HUES6 (cell line): ENCODE results near the gene RBM48.
"Not testable (repeated sequence)": the region's sequence is repeated elsewhere in the genome, so short reads cannot be mapped to it uniquely, and the experiment has no call there.

Experiments used
- H3K27ac ChIP-seq: 2 replicates; pipeline ENCODE4 v1.7.0; 2013; ENCODE audit warnings: low read depth, mild to moderate bottlenecking, low read length, inconsistent platforms
- H3K27me3 ChIP-seq: 2 replicates; pipeline ENCODE4 v1.6.1; 2013; ENCODE audit warnings: low read length; ENCODE audit not compliant: control insufficient read depth, insufficient read depth
- H3K36me3 ChIP-seq: 2 replicates; pipeline ENCODE4 v1.6.1; 2013; ENCODE audit warnings: low read length; ENCODE audit not compliant: control insufficient read depth, insufficient read depth
- H3K4me1 ChIP-seq: 2 replicates; pipeline ENCODE4 v1.6.1; 2013; ENCODE audit warnings: low read length; ENCODE audit not compliant: control insufficient read depth, insufficient read depth
- H3K4me3 ChIP-seq: 2 replicates; pipeline ENCODE4 v1.5.1; 2013; ENCODE audit warnings: low read depth, low read length
- H3K9ac ChIP-seq: one replicate; pipeline ENCODE4 v1.6.1; 2013; ENCODE audit warnings: mild to moderate bottlenecking, low read length
- H3K9me3 ChIP-seq: 2 replicates; pipeline ENCODE4 v1.6.1; 2013; ENCODE audit warnings: low read depth, low read length; ENCODE audit not compliant: control insufficient read depth, insufficient read depth

The RBM48 gene

DNA sequence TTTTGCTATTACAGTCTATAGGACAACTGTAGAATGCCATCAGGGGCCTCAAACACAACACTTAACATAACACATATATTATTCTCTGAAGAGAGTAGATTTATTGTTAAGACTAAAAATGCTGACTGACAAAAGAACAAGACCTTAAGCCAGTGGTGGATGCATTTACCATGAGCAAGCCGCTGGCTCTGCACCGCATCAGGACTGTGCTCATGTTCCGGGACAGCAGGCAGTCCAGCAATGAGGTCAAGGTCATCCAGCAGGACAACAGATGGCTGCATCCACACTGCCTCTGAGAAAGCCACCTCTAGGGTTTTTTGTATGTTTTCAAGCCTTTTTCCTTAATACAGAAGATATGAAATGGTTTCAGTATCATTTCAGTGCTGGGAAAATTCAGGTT, 24.0 kb upstream of the RBM48 start:
- Histone ChIP-seq H3K27ac (no peak overlapping the region), H3K4me3 (no peak overlapping the region), H3K27me3 (no peaks in the 10 kb centered on the region), H3K4me1 (no peaks in the 10 kb centered on the region), H3K9ac (no peak overlapping the region), H3K36me3 (peaks cover 74% of the 10 kb centered on the region), H3K9me3 (no peaks in the 10 kb centered on the region)

DNA sequence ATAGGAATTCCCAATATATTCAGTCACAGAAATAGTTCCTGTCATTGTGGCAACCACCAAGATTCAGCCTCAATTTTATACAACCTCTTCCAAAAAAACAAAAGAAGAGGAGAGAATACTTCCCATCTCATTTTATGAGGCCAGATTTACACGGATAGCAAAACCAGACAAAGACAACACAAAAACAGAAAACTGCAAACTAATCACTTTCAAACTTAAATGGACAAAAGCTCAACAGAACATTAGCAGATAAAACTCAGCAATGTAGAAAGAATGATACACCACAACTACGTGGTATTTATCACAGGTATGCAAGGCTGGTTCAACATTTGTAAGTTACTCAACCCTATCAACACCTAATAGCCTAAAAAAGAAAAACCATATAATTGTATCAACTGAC, 22.2 kb upstream of the RBM48 start:
- no peaks in the 10 kb centered on the region for H3K9me3 ChIP-seq
- H3K4me1 ChIP-seq = no peaks in the 10 kb centered on the region
- H3K27ac ChIP-seq = no peak overlapping the region
- no peaks in the 10 kb centered on the region for H3K27me3 ChIP-seq
- no peak overlapping the region for H3K4me3 ChIP-seq
- H3K36me3 ChIP-seq = peaks cover 58% of the 10 kb centered on the region
- no peak overlapping the region for H3K9ac ChIP-seq

DNA sequence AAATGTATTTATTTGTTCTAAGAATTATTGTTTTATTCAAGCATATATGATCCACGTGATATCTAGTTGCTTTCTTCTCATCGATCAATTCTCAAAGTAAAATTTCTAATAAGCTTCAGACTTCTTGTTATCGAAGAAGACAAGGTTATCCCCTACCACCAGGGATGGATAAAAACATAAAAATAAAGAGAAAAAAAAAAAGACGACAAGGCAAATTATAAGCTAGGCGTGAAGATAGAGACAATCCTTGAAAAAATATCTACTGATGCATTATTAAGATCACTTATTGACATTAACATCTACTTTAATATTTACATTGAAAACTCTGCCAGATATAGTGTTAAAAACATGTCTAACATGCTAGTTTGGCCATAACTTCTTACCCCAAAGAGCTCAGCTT, 19.6 kb upstream of the RBM48 start:
- Histone ChIP-seq H3K27ac (no peak overlapping the region), H3K4me3 (no peak overlapping the region), H3K27me3 (no peaks in the 10 kb centered on the region), H3K9ac (no peak overlapping the region), H3K36me3 (peaks cover 48% of the 10 kb centered on the region), H3K4me1 (no peaks in the 10 kb centered on the region), H3K9me3 (no peaks in the 10 kb centered on the region)

DNA sequence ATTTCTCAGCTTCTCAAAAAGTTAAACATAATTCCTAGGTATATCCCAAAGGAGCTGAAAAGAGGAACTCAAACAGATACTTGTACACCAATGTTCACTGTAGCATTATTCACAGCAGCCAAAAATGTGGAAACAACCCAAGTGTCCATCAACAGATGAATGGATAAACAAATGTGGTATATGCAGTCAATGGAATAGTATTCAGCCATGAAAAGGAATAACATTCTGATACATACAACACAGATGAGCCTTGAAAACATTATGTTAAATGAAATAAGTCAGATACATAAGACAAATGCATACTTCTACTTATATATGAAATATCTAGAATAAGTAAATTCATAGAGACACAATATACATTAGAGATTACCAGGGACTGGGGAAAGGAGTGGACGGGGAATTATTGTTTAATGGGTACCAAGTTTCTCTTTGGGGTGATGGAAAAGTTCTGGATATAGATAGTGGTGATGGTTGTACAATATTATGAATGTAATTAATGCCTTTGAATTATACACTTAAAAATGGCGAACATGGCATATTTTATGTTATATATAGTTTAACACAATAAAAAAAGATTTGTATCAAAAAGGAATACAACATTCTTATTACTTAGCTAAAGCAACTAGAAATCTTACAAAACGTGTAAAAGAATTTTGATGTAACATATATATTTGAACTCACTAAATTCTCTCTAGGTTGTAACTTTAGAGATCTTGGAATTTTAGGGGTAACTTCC, 15.3 kb upstream of the RBM48 start:
- Histone ChIP-seq H3K4me3 (no peak overlapping the region), H3K9me3 (no peaks in the 10 kb centered on the region), H3K9ac (no peak overlapping the region), H3K27me3 (no peaks in the 10 kb centered on the region), H3K36me3 (peaks cover 45% of the 10 kb centered on the region), H3K27ac (no peak overlapping the region), H3K4me1 (no peaks in the 10 kb centered on the region)

DNA sequence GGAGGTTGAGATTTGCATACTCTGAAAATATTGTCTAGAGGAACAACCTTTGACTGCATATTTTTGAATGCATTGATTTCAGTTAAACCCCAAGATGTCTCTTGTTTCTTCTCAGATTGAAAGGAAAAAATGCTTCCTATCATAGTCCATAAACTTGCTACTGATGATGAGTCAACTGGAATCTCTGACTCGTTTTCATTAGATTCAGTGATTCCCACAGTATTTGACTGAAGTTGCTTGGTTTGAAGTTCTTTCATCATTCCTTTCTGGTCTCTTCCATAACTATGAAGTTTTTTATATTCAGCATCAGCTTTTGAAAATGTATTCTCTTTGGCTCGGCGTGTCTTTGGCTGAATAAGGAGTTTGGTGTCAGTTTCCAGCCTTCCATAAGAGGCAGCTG, 11.0 kb upstream of the RBM48 start:
- Histone ChIP-seq H3K27me3 (no peaks in the 10 kb centered on the region), H3K4me3 (no peak overlapping the region), H3K4me1 (no peaks in the 10 kb centered on the region), H3K9ac (no peak overlapping the region), H3K27ac (no peak overlapping the region), H3K36me3 (peaks cover 48% of the 10 kb centered on the region), H3K9me3 (no peaks in the 10 kb centered on the region)

DNA sequence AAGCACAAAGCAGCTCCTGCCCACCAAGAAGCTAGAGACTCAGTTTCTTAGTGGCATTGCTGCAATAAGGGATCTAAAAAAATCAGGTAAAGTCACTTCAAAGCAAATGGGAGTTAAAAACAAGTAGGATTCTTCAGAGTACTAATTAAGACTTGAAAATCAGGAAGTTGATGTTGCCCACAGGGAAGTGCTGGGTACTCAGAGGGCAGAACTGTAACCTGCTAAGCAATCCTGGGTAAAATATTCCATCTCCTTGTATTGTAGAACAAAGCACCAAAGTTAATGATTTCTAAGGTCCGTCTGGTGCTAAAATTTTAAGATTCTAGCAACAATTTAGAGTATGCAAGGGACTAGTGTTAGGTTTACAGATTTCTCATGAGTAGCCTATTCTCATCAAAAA, 8.6 kb upstream of the RBM48 start:
- Histone ChIP-seq H3K36me3 (peaks cover 38% of the 10 kb centered on the region), H3K27me3 (no peaks in the 10 kb centered on the region), H3K9ac (no peak overlapping the region), H3K4me3 (no peak overlapping the region), H3K9me3 (no peaks in the 10 kb centered on the region), H3K4me1 (no peaks in the 10 kb centered on the region), H3K27ac (no peak overlapping the region)

DNA sequence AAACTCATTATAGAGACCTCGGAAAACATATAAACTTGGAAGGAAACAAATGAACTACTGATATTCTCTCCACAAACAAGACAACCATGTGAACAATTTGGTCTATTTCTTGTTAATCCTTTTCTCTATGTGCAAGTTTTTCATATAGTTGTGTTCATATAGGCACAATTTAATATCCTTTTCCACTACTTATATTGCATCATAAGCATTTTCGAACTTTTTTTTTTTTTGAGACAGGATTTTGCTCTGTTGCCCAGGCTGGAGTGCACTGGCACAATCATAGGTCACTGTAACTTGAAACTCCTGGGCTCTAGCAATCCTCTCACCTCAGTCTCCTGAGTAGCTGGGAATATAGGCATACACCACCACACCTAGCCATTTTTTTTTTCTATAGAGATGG, 5.5 kb upstream of the RBM48 start:
- H3K36me3 ChIP-seq = peaks cover 18% of the 10 kb centered on the region
- no peaks in the 10 kb centered on the region for H3K4me1 ChIP-seq
- H3K27ac ChIP-seq = no peak overlapping the region
- H3K9me3 ChIP-seq = no peaks in the 10 kb centered on the region
- H3K27me3 ChIP-seq = no peaks in the 10 kb centered on the region
- H3K4me3 ChIP-seq = no peak overlapping the region
- no peak overlapping the region for H3K9ac ChIP-seq

DNA sequence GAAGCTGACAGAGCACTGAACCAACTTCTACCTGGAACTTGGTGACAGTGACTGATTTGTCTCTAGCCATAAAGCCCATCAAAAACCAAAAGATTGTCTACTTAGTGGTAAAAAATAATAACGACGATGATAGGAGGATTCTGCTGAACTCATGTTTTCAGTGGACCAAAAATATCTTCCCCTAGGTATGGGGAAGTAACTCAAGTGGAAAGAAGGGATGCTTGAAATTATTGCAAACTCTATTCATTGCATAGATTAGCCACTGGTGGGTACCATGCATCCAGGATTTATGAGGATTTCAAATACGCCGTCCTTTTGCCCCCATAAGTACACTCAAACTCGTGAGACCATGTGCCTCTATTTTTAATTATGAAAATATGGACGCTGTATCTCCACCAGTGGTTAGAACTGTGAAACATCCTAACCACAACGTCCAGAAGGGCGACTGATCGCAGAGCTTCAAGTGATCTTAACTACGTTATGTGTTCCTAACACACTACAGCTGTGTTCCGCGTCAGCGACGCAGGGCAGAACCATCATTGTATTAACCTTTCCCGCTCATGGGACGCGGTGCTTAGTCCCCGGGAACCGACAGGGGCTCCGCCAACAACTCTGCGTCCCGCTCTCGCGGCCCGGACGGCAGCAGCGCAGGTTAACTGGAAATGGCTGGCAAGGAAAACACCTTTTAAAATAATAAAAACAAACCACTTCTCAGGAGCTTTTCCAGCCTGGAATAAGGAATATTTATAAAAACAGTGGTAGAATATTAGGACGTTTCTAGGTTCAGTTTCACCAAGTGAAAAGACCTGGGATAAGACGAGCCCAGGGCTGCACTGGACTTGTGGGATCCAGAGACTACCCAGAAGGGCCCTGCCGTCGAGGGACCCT, 1.1 kb upstream of the RBM48 start:
- Histone ChIP-seq H3K9ac (peak overlapping the region; percentile 76), H3K4me3 (peak overlapping the region; percentile 87), H3K27ac (peak overlapping the region; percentile 37; the same call in 1 of the 2 replicates)

DNA sequence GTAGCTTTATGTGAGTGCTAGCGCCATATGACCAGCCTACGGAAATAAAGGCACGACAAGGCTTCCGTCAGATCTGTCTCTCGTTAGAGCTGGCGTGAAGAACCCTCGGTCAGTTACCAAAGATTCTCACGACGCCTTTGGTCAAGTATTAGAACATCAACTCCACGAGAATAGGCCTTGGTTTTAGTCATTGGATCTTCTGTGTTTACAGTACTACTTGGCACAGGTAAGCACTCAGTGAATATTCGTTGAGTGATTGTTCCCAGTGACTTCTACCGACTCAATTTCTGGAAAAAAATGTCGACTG, 316 bp downstream of the RBM48 start:
- Histone ChIP-seq H3K27ac (peak overlapping the region; percentile 84), H3K9me3 (no peaks in the 10 kb centered on the region), H3K9ac (peak overlapping the region; percentile 96), H3K27me3 (no peaks in the 10 kb centered on the region), H3K36me3 (peaks cover 29% of the 10 kb centered on the region), H3K4me3 (peak overlapping the region; percentile 95), H3K4me1 (no peaks in the 10 kb centered on the region)

More for the DNA sequence above, 1.1 kb upstream of the RBM48 start:
- H3K36me3 ChIP-seq = peaks cover 16% of the 10 kb centered on the region
- no peaks in the 10 kb centered on the region for H3K9me3 ChIP-seq
- no peaks in the 10 kb centered on the region for H3K27me3 ChIP-seq
- H3K4me1 ChIP-seq = no peaks in the 10 kb centered on the region

DNA sequence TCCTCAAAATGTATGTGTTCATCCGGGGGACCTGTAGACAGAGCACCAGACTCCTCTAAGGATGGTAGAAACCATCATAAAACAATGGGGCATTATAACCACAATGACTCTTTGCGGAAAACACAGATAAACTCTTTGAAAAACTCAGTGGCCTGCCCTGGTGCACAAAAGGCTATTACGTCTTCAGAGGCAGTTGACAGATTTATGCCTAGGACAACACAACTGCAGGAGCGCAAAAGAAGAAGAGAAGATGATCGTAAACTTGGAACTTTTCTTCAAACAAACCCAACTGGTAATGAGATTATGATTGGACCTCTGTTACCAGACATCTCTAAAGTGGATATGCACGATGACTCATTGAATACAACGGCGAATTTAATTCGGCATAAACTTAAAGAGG, 6.0 kb downstream of the RBM48 start:
- no peak overlapping the region for H3K27ac ChIP-seq
- H3K27me3 ChIP-seq = no peaks in the 10 kb centered on the region
- no peaks in the 10 kb centered on the region for H3K9me3 ChIP-seq
- no peak overlapping the region for H3K4me3 ChIP-seq
- no peaks in the 10 kb centered on the region for H3K4me1 ChIP-seq
- no peak overlapping the region for H3K9ac ChIP-seq
- peaks cover 71% of the 10 kb centered on the region for H3K36me3 ChIP-seq

DNA sequence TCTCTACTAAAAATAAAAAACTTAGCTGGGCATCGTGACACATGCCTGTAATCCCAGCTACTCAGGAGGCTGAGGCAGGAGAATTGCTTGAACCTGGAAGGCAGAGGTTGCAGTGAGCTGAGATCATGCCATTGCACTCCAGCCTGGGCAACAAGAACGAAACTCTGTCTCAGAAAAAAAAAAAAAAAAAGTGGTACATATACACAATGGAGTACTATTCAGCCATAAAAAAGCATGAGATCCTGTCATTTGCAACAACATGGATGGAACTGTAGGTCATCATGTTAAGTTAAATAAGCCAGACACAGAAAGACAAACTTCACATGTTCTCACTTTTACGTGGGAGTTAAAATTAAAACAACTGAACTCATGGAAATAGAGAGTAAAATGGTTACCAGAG, 14.9 kb downstream of the RBM48 start:
- H3K27me3 ChIP-seq, H3K9ac ChIP-seq, H3K9me3 ChIP-seq, H3K4me3 ChIP-seq, H3K27ac ChIP-seq, H3K36me3 ChIP-seq, H3K4me1 ChIP-seq: not testable (repeated sequence)
